ENCODE results near the gene ADAM11.
A peak's percentile ranks its signal among the peaks of the same experiment; 100 is the strongest.
"Not testable (repeated sequence)": the region's sequence is repeated elsewhere in the genome, so short reads cannot be mapped to it uniquely, and the experiment has no call there.

ADAM11 gene

DNA sequence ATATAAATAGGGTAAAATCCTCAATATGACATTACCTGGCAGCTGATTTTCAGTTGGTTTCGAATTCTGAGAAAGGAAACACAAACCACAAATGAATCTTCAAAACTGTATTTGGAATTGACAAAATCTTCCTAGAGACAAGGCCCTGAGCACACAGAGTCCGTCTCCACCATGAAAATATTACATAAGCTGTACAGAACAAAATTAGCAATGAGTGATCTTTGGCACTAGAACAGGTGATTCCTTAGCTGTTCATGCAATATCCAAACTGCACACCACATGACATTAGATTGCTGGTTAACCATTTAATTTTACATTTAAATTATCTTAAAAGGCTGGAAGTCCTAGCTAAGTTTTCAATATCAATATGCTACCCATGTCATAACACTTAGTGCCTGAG is 39.6 kb downstream of the ADAM11 start:
- no peak for DNase-seq

DNA sequence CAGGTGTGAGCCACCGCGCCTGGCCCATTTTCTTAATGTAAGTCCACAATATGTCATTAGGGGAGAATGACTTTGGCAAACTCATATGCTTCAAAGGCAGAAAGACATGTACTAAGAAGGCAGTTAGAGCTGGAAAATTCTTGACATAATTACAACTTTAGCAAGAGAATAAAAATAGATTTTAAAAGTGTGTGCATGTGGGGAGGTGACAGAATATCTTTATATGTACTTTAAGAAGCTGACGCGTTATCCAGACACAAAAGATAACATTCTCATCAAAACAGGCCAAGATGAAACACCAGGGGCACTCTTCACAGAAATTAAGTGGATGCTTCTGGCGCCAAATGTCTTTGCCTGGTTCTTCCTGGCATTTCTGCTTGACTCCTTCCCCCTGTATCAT is 43.1 kb downstream of the ADAM11 start:
- no peak for DNase-seq

GRCh38 chr17:44804302-44805089 is 45.7 kb downstream of the ADAM11 start:
- no peak for DNase-seq

GRCh38 chr17:44807093-44807816 is 48.5 kb downstream of the ADAM11 start:
- no peak for DNase-seq

DNA sequence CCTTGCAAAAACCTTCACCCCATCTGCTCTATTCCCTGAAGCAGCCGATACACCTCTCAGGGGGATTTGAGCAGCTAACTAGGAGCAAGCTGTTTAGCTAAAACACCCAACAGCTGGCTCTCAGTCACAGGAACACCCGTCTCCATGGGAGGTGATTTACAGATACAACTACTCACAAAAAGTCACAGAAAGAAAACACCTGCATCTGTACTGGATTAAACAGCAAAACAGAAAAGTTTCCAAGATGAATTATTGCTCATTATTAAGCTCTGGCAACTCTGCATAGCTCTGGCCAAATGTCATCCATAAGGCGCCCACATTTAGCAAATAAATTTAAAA is 49.0 kb downstream of the ADAM11 start:
- no peak for DNase-seq

- no peak for DNase-seq
Measured at GRCh38 chr17:44808156-44808555, 49.4 kb downstream of the ADAM11 start.

DNA sequence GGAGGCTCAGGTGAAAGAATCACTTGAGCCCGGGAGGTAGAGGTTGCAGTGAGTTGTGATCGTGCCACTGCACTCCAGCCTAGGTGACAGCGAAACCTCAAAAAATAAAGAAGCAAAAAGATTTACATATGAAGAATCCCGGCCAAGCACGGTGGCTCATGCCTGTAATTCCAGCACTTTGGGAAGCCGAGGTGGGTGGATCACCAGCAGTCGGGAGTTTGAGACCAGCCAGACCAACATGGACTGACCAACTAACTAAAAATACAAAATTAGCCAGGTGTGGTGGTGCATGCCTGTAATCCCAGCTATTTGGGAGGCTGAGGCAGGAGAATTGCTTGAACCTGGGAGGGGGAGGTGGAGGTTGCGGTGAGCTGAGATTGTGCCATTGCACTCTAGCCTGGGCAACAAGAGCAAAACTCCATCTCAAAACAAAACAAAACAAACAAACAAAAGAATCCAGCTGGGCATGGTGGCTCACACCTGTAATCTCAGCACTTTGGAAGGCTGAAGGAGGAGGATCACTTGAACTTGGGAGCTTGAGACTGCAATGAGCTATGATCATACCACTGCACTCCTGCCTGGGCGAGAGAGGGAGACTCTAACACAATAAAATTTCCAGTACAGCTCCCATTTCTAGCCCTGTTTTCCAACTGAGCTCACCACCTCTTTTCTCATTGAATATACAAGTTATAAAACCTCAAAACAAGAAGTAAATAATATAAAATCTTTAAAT is 50.0 kb downstream of the ADAM11 start:
- not testable (repeated sequence) for DNase-seq

- DNase-seq = no peak
Measured at GRCh38 chr17:44812263-44812662, 53.5 kb downstream of the ADAM11 start.

- not testable (repeated sequence) for DNase-seq
Measured at GRCh38 chr17:44818508-44818907, 59.7 kb downstream of the ADAM11 start.

DNA sequence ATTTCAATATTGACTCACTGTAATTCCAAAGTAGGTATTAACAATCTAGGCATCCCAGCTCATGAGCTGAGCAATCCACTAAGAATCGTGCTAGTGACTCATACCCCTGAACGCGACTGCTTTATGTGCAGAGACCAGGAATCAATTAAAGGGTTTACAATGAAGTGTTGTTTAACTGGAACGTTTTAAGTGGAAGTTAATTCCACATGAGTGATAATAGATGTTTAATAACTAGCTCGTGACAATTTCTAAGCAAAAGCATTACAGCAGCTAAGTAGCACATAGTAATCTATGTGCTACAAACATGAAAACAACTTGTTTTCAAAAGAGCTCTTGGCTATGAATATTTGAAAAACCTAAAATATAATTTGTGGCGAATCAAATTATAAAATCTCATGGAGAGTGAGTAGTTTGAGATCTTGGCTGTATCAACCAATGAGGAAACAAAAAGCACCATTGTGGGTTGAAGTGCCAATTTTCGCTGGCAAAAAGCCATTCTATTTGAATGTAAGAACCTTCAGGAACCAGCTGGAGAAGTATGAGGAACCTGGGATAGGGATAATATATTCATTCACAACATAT is 61.9 kb downstream of the ADAM11 start:
- DNase-seq = no peak

DNA sequence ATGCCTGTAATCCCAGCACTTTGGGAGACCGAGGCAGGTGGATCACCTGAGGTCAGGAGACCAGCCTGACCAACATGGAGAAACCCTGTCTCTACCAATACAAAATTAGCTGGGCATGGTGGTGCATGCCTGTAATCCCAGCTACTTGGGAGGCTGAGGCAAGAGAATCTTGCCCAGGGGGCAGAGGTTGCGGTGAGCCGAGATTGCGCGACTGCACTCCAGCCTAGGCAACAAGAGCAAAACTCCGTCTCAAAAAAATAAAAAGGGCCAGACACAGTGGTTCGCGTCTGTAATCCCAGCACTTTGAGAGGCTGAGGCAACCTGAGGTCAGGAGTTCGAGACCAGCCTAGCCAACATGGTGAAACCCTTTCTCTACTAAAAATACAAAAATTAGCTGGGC is 66.4 kb downstream of the ADAM11 start:
- not testable (repeated sequence) for DNase-seq

- no peak for DNase-seq
Measured at GRCh38 chr17:44826123-44826790, 67.5 kb downstream of the ADAM11 start.

DNA sequence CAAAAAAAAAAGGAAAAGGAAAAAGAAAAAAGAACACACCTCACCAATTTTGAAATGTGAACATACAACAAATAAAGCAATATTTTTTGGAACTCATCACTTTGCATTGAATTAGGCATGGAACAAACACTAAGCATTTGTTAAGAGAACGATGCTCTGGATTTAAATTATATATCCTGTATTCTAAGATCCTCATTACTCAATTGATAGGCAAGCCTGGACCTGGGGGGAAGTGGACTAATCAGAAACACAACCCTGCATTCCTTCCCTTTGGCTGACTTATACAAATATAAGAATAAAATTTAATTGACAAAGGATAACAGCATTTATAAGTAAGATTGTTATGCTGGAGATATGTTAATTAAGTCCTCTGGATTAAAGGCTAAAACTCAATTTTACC is 69.1 kb downstream of the ADAM11 start:
- DNase-seq = no peak

DNA sequence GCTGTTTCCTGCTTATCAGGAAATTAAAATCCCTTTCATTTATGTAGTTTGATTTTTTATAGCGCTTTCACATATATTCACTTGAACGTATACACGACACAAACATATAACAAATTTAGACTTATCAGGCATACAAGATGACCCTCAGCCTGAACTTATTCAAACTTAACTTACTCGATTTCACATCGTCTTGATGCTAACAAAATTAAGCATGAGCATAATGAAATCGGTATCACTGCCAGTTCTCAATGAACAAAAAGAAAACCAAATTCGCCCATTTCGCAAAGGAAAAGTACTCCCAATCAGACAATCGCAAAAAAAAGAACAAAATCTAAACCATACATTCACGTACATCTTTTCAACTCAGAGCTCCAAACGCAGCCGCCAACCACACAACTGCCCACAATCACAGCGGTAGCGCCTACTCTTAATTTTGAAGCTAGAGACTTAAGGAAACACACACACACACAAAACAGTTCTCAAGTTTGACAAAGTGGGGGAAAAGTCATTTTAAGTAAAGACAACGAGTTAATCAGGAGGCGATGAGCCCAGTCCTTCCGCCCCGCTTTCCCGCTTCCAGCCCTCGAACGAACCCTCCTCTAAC is 70.2 kb downstream of the ADAM11 start:
- DNase-seq = peak; percentile 41

- peak; percentile 16 for DNase-seq
Measured at GRCh38 chr17:44829523-44830358, 71.0 kb downstream of the ADAM11 start, which contains the start of gene GJC1. GJC1 (minus strand) TSS chr17:44830287; CDS start chr17:44805817, 24,470 bp downstream.

DNA sequence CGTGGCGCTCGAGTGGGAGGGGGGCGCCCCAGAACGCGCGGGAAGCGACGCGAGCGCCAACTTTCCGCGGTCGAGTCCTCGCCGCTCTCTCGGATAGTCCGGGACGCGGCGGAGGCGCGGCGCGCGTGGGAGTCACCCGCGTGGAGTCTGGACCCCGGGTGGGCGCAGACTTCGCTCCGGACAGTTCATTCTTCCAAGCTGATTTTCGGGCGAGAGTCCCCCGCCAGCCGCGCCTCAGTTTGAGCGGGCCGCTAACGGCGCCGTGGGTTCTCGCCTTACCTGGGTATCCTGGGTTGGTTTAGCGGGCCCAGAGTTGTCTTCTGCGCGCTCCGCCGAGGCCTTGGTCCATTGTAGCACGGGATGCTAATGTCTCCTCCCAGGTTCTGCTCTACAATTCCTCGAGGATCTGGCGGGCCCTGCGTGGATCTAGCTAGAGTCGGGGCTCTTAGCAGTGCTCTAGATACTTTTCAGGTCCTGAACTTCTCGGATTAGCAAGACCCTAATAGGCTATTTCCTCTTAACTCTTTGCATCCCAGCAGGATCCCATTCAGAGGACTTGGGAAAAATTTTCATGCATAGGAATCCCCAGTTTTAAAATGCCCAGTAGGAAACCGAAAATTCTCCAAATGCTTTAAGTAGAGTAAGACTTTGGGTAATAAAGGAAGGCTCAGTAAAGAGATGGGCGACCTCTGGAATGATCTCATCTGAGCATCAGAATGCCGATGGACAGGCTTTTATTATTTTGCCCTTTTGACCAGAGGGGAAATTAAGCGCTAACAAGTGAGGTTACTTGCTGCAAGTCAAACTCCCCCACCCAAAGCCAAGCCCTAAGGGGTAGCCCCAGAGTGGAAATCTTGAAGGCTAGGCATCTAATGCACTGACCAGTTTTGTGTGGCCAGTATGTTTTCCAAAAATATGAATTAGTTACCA is 71.8 kb downstream of the ADAM11 start:
- no peak for DNase-seq

DNA sequence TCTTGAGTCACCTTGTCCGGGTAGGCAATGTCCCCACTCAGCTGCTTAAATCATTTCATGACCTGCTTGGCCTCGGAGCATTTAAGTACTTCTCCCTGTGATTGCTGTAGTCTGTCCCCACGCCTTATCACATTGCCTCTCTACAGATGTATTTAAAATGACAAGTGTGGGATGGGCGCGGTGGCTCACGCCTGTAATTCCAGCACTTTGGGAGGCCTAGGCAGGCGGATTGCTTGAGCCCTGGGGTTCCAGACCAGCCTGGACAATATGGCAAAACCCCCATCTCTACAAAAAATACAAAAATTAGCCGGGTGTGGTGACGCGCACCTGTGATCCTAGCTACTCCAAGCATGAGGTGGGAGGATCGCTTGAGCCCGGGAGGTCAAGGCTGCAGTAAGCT is 72.6 kb downstream of the ADAM11 start:
- no peak for DNase-seq

Measured in KG1 (cell line).